ENCODE results near the gene TTLL6. TPM values are rescaled to one million over a fixed set of nuclear protein-coding genes. Genes with fewer than 3 reads are reported as not detected.
A peak's percentile ranks its signal among the peaks of the same experiment; 100 is the strongest.

Gene TTLL6
- total RNA-seq, 1 donor from 2014 or later, result not detected

DNA sequence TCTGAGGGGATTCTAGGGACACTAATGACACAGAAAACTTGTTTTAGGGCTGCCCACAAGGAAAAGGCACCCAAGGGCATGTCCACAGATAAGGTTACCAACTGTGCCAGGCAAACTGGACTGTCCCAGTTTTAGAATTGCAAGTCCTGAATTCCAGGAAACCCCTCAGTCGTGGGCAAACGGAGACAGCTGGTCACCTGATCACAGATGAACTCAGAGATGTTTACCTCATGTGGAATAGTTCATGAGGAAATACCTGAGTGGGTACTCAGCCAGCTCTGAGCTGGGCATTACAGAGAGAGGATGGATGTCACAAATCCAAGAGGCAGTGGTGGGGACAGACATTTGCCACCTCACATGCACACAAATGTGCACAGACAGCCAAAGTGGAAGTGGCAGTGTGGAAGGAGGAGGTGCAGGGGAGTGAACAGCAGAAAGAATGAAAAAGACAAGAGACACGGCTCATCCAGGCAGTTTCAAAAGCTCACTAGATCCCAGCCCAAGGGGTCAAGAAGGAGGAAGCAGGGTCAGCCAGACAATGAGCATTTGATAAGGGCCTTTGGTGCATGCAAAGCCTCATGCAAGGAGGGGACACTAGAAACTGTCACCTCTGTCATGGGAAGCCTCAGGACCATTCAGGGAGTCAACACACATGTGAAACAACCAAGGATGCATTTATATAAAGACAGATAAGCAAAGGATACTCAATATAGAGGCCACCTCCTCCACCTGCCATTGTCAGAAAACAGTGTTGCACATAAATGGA, 24.8 kb downstream of the TTLL6 start:
- no peaks in the 10 kb centered on the region for H3K36me3 Mint-ChIP-seq (ENCODE audit: unreplicated experiment)
- peaks cover 66% of the 10 kb centered on the region for H3K27me3 Mint-ChIP-seq (ENCODE audit: unreplicated experiment)
- TF ChIP-seq, protein P1, sequence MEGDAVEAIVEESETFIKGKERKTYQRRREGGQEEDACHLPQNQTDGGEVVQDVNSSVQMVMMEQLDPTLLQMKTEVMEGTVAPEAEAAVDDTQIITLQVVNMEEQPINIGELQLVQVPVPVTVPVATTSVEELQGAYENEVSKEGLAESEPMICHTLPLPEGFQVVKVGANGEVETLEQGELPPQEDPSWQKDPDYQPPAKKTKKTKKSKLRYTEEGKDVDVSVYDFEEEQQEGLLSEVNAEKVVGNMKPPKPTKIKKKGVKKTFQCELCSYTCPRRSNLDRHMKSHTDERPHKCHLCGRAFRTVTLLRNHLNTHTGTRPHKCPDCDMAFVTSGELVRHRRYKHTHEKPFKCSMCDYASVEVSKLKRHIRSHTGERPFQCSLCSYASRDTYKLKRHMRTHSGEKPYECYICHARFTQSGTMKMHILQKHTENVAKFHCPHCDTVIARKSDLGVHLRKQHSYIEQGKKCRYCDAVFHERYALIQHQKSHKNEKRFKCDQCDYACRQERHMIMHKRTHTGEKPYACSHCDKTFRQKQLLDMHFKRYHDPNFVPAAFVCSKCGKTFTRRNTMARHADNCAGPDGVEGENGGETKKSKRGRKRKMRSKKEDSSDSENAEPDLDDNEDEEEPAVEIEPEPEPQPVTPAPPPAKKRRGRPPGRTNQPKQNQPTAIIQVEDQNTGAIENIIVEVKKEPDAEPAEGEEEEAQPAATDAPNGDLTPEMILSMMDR (IDR thresholded peaks at IDR 0.05), result no peak
- no peaks in the 10 kb centered on the region for H3K4me1 Mint-ChIP-seq (ENCODE audit: unreplicated experiment)
- no peak overlapping the region for H3K4me3 Mint-ChIP-seq (ENCODE audit: unreplicated experiment)
- H3K27ac Mint-ChIP-seq (ENCODE audit: unreplicated experiment), result no peak overlapping the region
- no peak for DNase-seq (ENCODE audit: extremely low spot score, unreplicated experiment)
- no peaks in the 10 kb centered on the region for H3K9me3 Mint-ChIP-seq (ENCODE audit: unreplicated experiment)

DNA sequence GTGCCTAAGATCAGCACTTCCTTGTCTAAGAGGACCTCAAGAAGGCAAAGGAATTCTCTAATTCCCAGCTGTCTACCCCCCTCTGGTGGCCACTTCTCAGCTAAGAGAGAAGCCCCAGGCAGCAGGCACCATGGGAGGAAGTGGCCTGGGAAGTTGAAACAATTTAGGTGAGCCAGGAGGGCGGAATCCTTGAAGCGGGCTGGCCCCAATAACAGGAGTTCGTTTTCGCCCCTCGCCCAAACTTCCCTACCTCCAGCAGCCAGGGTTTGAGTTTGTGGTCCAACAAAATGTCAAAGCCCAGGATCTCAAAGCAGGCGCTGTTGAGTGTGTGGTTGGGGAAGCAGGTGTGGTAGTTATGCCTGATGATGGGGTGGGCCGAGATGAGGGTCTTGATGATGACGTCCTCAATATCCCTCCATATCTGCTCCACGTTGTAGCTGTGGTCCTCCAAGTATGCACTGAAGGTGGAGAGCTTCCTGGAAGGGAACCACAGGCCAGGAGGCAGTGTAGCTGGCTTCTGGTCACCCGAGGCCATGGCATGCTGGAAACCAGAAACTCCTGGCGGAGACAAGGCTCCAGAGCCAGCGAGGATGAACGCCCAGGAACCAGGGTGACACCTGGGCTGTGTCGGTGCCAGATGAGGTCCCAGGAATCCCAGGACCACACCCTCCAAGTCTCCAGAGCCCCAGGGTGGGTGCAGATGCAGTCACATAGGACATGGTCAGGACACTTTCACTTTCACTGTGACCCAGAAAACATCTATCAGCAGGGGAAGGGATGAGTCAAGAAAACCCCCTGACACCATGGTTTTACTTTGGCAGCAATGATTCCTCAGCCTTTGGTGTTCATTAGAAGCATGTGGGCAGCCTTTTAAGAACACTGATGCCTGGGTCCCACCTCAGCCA, 25.6 kb downstream of the TTLL6 start:
- no peaks in the 10 kb centered on the region for H3K4me1 Mint-ChIP-seq (ENCODE audit: unreplicated experiment)
- no peak overlapping the region for H3K4me3 Mint-ChIP-seq (ENCODE audit: unreplicated experiment)
- H3K36me3 Mint-ChIP-seq (ENCODE audit: unreplicated experiment), result no peaks in the 10 kb centered on the region
- H3K27ac Mint-ChIP-seq (ENCODE audit: unreplicated experiment), result no peak overlapping the region
- H3K27me3 Mint-ChIP-seq (ENCODE audit: unreplicated experiment), result peaks cover 65% of the 10 kb centered on the region
- peak; percentile 87 for DNase-seq (ENCODE audit: extremely low spot score, unreplicated experiment)
- H3K9me3 Mint-ChIP-seq (ENCODE audit: unreplicated experiment), result no peaks in the 10 kb centered on the region
- TF ChIP-seq, protein P1 (IDR thresholded peaks at IDR 0.05), result peak; percentile 77

DNA sequence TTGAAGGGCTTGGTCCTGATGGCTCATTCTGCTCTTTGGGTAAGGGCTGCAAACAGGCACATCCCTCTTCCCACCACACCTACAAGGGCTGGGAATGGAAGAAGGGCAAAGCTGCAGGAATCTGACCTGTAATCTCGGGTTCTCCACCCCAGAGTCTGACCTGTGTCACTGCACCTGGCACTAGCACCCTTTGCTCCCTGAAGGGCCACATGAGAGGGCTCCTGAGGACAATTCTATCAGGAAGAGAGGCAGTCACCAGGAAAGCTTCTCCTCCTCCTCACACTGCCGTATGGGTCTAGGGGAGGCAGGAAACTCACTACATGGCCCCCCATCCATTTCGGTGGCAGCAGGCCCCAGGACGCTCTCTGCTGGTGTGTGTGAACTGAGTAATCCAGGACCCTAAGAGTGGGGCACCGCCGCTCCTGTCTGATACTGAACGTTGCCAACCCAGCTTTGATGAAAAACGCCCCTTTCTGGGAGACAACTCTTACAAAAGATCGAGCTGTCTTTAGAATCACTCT, 26.4 kb downstream of the TTLL6 start:
- no peaks in the 10 kb centered on the region for H3K36me3 Mint-ChIP-seq (ENCODE audit: unreplicated experiment)
- H3K27ac Mint-ChIP-seq (ENCODE audit: unreplicated experiment), result no peak overlapping the region
- TF ChIP-seq, protein P1 (IDR thresholded peaks at IDR 0.05), result no peak
- H3K4me1 Mint-ChIP-seq (ENCODE audit: unreplicated experiment), result no peaks in the 10 kb centered on the region
- no peaks in the 10 kb centered on the region for H3K9me3 Mint-ChIP-seq (ENCODE audit: unreplicated experiment)
- no peak overlapping the region for H3K4me3 Mint-ChIP-seq (ENCODE audit: unreplicated experiment)
- no peak for DNase-seq (ENCODE audit: extremely low spot score, unreplicated experiment)
- peaks cover 68% of the 10 kb centered on the region for H3K27me3 Mint-ChIP-seq (ENCODE audit: unreplicated experiment)

DNA sequence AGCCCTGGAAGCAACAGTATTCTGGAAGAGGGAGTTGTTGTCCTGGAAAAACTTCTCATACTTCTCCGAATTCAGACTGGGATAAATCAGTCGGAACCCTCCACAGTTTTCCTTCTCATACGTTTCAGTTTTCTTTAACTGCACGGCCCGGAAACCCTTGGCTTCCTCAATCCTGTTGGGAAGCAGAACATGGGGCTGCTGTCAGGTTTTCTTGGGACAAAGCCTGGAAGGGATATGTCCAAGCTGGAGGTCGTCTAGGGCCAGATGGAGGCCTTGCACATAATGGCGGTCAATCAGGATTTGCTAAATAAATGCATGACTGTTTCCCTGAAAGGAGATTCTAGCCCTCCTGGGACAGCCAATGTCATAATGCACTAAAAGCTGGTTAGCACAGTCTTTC, 29.2 kb downstream of the TTLL6 start:
- no peaks in the 10 kb centered on the region for H3K36me3 Mint-ChIP-seq (ENCODE audit: unreplicated experiment)
- H3K27me3 Mint-ChIP-seq (ENCODE audit: unreplicated experiment), result peaks cover 69% of the 10 kb centered on the region
- DNase-seq (ENCODE audit: extremely low spot score, unreplicated experiment), result no peak
- H3K4me1 Mint-ChIP-seq (ENCODE audit: unreplicated experiment), result no peaks in the 10 kb centered on the region
- TF ChIP-seq, protein P1 (IDR thresholded peaks at IDR 0.05), result no peak
- no peak overlapping the region for H3K4me3 Mint-ChIP-seq (ENCODE audit: unreplicated experiment)
- no peaks in the 10 kb centered on the region for H3K9me3 Mint-ChIP-seq (ENCODE audit: unreplicated experiment)
- H3K27ac Mint-ChIP-seq (ENCODE audit: unreplicated experiment), result no peak overlapping the region

DNA sequence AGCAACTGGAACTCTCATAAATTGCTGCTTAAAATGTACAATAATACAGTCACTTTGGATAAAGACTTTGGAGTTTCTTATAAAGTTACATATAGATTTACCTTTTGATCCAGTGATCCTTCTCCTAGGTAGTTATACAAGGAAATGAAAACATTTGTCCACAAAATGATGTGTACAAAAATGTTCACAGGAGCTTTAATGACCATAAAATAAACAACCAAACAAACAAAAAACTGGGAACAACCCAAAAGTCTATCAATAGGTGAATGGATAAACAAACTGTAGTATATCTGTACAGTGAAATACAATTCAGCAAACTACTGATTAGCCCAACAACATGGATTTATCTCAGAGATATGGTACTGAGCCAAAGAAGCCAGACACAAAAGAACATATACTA, 37.6 kb downstream of the TTLL6 start:
- DNase-seq (ENCODE audit: extremely low spot score, unreplicated experiment), result no peak
- Mint-ChIP-seq H3K4me1 (ENCODE audit: unreplicated experiment) (no peaks in the 10 kb centered on the region), H3K27me3 (ENCODE audit: unreplicated experiment) (peaks cover 45% of the 10 kb centered on the region), H3K4me3 (ENCODE audit: unreplicated experiment) (no peak overlapping the region), H3K36me3 (ENCODE audit: unreplicated experiment) (no peaks in the 10 kb centered on the region), H3K27ac (ENCODE audit: unreplicated experiment) (no peak overlapping the region), H3K9me3 (ENCODE audit: unreplicated experiment) (no peaks in the 10 kb centered on the region)
- TF ChIP-seq, protein P1 (IDR thresholded peaks at IDR 0.05), result no peak
